WTC11 (cell line): ENCODE measurements around the gene TNS4. TPM values are rescaled to one million over a fixed set of nuclear protein-coding genes. Genes with fewer than 3 reads are reported as not detected.

Experiments used
- ATAC-seq: fragments of 200-7000 bp; cut with Tn5 transposase; 2 replicates; pipeline ENCODE4 v1.10.0; 2021; ENCODE audit warnings: mild to moderate bottlenecking, moderate library complexity
- CTCF ChIA-PET: fragments of 300-600 bp; sonication (Branson Sonifier 250); formaldehyde crosslinking; loops from one replicate; lab custom pipeline; 2021; ENCODE audit warnings: antibody characterized with exemption; lab: Charles Lee
- POLR2A ChIA-PET: fragments of 350-600 bp; sonication (Branson Sonifier 250); formaldehyde crosslinking; loops from one replicate; lab custom pipeline; 2021; ENCODE audit warnings: antibody characterized with exemption; lab: Charles Lee
- DNase-seq: peaks from one replicate; pipeline ENCODE4 v3.0.0; 2021; ENCODE audit warnings: low spot score
- H3K27ac Mint-ChIP-seq: 2 replicates; pipeline ENCODE4 v1.8.0; 2021; ENCODE audit warnings: mixed read lengths
- H3K27me3 Mint-ChIP-seq: 2 replicates; pipeline ENCODE4 v1.8.0; 2021; ENCODE audit warnings: low read depth, mild to moderate bottlenecking, moderate library complexity, mixed read lengths
- H3K36me3 Mint-ChIP-seq: 2 replicates; pipeline ENCODE4 v1.8.0; 2021; ENCODE audit warnings: mixed read lengths
- H3K4me1 Mint-ChIP-seq: 2 replicates; pipeline ENCODE4 v1.8.0; 2022; ENCODE audit warnings: mixed read lengths
- H3K4me3 Mint-ChIP-seq: 2 replicates; pipeline ENCODE4 v1.8.0; 2021; ENCODE audit warnings: mild to moderate bottlenecking, moderate library complexity, mixed read lengths
- H3K9me3 Mint-ChIP-seq: 2 replicates; pipeline ENCODE4 v1.8.0; 2021; ENCODE audit warnings: mixed read lengths
- AFF4 ChIP-seq: sonication (generic); formaldehyde crosslinking; IDR thresholded peaks from 2 replicates; pipeline ENCODE4 v1.8.1; 2023; ENCODE audit warnings: mild to moderate bottlenecking, missing genetic modification reagents, borderline replicate concordance
- ATF2 ChIP-seq: sonication (generic); formaldehyde crosslinking; IDR thresholded peaks from 2 replicates; pipeline ENCODE4 v1.8.1; 2022; ENCODE audit warnings: low read depth, missing genetic modification reagents, borderline replicate concordance
- EMX1 ChIP-seq: fragments of 250-450 bp; sonication (Bioruptor Pico); IDR thresholded peaks from 2 replicates; pipeline ENCODE4 v1.8.0; 2021; ENCODE audit warnings: mild to moderate bottlenecking
- ERG ChIP-seq: fragments of 250-450 bp; sonication (Bioruptor Pico); IDR thresholded peaks from 2 replicates; pipeline ENCODE4 v1.8.0; 2021; ENCODE audit warnings: mild to moderate bottlenecking
- FOXK1 ChIP-seq: sonication (generic); formaldehyde crosslinking; IDR thresholded peaks from 2 replicates; pipeline ENCODE4 v1.8.0; 2022; ENCODE audit warnings: mild to moderate bottlenecking, moderate library complexity, missing genetic modification reagents
- HMGXB4 ChIP-seq: sonication (generic); formaldehyde crosslinking; IDR thresholded peaks from 2 replicates; pipeline ENCODE4 v1.8.1; 2023; ENCODE audit warnings: mild to moderate bottlenecking, moderate library complexity, missing genetic modification reagents
- IRF2 ChIP-seq: sonication (generic); formaldehyde crosslinking; IDR thresholded peaks from 2 replicates; pipeline ENCODE4 v1.8.0; 2022; ENCODE audit warnings: low read depth, missing genetic modification reagents, borderline replicate concordance
- NFYB ChIP-seq: sonication (generic); formaldehyde crosslinking; conservative IDR thresholded peaks from 2 replicates; pipeline ENCODE4 v1.8.0; 2022; ENCODE audit warnings: low read depth, missing genetic modification reagents
- NR2C2 ChIP-seq: sonication (generic); formaldehyde crosslinking; IDR thresholded peaks from 2 replicates; pipeline ENCODE4 v1.8.0; 2022; ENCODE audit warnings: mild to moderate bottlenecking, missing genetic modification reagents
- OVOL2 ChIP-seq: fragments of 250-450 bp; sonication (Bioruptor Pico); IDR thresholded peaks from 2 replicates; pipeline ENCODE4 v1.9.0; 2021; ENCODE audit warnings: mild to moderate bottlenecking, borderline replicate concordance
- RELA ChIP-seq: sonication (generic); formaldehyde crosslinking; IDR thresholded peaks from 2 replicates; pipeline ENCODE4 v1.8.1; 2022; ENCODE audit warnings: missing genetic modification reagents, mild to moderate bottlenecking, borderline replicate concordance
- STAT6 ChIP-seq: sonication (generic); formaldehyde crosslinking; conservative IDR thresholded peaks from 2 replicates; pipeline ENCODE4 v1.8.1; 2023; ENCODE audit warnings: mild to moderate bottlenecking, low read depth, missing genetic modification reagents, moderate library complexity
- TP53 ChIP-seq: sonication (generic); formaldehyde crosslinking; IDR thresholded peaks from 2 replicates; pipeline ENCODE4 v1.8.1; 2023; ENCODE audit warnings: mild to moderate bottlenecking, missing genetic modification reagents
- ZBTB21 ChIP-seq: sonication (generic); formaldehyde crosslinking; IDR thresholded peaks from 2 replicates; pipeline ENCODE4 v1.8.1; 2023; ENCODE audit warnings: mild to moderate bottlenecking, missing genetic modification reagents, borderline replicate concordance
- ZNF138 ChIP-seq: sonication (generic); formaldehyde crosslinking; conservative IDR thresholded peaks from 2 replicates; pipeline ENCODE4 v1.8.1; 2022; ENCODE audit warnings: mild to moderate bottlenecking, moderate library complexity, missing genetic modification reagents
- ZNF396 ChIP-seq: fragments of 250-450 bp; sonication (Bioruptor Pico); IDR thresholded peaks from 2 replicates; pipeline ENCODE4 v1.8.0; 2021; ENCODE audit warnings: mild to moderate bottlenecking, moderate library complexity, borderline replicate concordance
- total RNA-seq: library from RNA; stranded (reverse); gene quantifications from 3 replicates; pipeline ENCODE4 v1.2.3, GENCODE V29; 2021
- TF ChIP-seq, protein P1 (sequence below): sonication (generic); formaldehyde crosslinking; IDR thresholded peaks from 2 replicates; pipeline ENCODE4 v1.8.1; 2023; ENCODE audit warnings: mild to moderate bottlenecking, missing genetic modification reagents

Gene TNS4
- total RNA-seq, 1 experiment from 2014 or later = 0.87 TPM

DNA sequence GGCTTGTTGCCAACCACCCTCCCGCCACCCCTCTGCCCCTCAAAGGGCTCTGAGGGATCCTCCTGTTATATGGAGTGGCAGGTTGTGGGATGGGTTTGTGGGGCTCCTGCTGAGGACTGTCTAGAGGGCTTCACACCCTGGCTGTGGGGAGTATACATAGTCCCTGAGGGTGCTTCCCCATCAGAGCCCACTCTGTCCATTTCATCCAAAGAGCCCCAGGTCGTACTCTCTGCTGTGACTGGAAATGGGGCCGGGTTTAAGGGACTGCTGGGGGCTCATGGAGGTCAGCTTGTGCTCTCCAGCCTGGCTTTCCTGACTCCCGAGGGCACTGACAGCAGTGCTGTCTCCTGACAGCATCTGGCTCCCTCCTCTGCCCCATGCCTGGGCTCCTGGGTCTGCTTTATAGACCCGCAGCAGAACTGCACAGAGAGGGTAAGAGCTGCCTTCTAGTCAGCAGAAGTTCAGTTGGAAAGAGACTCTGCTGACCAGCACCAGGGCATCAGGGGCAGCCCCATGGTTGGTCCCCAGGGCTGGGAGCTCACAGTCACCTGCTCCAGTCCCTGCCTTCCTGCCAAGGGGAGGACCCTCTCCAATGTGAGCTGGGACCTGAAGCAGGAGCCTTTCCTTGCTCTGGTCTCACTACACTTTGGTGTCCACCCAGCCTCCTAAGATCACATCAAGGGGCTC lies 17.8 kb upstream of the TNS4 start:
- no peaks in the 10 kb centered on the region for H3K36me3 Mint-ChIP-seq
- H3K4me1 Mint-ChIP-seq = peaks cover 24% of the 10 kb centered on the region
- ChIA-PET POLR2A (interaction anchor here (1.1 to 1.2 kb wide), 2 partner anchors 20 to 28 kb away, joined by 3 read pairs; no protein-coding TSS in a partner anchor), CTCF (interaction anchor here (1.0 to 1.7 kb wide), 5 partner anchors 14 to 75 kb away, joined by 3 to 18 read pairs (median 5); partner anchors contain the start of gene IGFBP4)
- H3K27ac Mint-ChIP-seq = no peak overlapping the region
- ATAC-seq (no peak), DNase-seq (no peak)
- TF ChIP-seq EMX1 (CRISPR knock-in tag) = no peak
- TF ChIP-seq OVOL2 (CRISPR knock-in tag) = no peak
- TF ChIP-seq ZBTB21 = no peak
- TF ChIP-seq HMGXB4 (CRISPR knock-in tag) = no peak
- TF ChIP-seq, protein P1, sequence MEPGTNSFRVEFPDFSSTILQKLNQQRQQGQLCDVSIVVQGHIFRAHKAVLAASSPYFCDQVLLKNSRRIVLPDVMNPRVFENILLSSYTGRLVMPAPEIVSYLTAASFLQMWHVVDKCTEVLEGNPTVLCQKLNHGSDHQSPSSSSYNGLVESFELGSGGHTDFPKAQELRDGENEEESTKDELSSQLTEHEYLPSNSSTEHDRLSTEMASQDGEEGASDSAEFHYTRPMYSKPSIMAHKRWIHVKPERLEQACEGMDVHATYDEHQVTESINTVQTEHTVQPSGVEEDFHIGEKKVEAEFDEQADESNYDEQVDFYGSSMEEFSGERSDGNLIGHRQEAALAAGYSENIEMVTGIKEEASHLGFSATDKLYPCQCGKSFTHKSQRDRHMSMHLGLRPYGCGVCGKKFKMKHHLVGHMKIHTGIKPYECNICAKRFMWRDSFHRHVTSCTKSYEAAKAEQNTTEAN = no peak
- TF ChIP-seq IRF2 (CRISPR knock-in tag) = no peak
- TF ChIP-seq FOXK1 = no peak
- TF ChIP-seq AFF4 (CRISPR knock-in tag) = no peak
- TF ChIP-seq ZNF396 = no peak
- no peak for TF ChIP-seq TP53 (CRISPR knock-in tag)
- TF ChIP-seq ERG (CRISPR knock-in tag) = no peak
- no peak for TF ChIP-seq ZNF138 (CRISPR knock-in tag)
- no peak for TF ChIP-seq NR2C2 (CRISPR knock-in tag)
- no peak for TF ChIP-seq STAT6 (CRISPR knock-in tag)
- TF ChIP-seq NFYB (CRISPR knock-in tag) = no peak
- no peak for TF ChIP-seq RELA (CRISPR knock-in tag)
- no peak for TF ChIP-seq ATF2
- no peak overlapping the region for H3K4me3 Mint-ChIP-seq
- no peaks in the 10 kb centered on the region; the same call in 1 of the 2 replicates for H3K27me3 Mint-ChIP-seq
- no peaks in the 10 kb centered on the region for H3K9me3 Mint-ChIP-seq
